H1 (cell line): ENCODE measurements around the gene HS2ST1. TPM values are rescaled to one million over a fixed set of nuclear protein-coding genes. Genes with fewer than 3 reads are reported as not detected.

Experiments
- CTCF ChIA-PET: fragments of 300-600 bp; sonication (Branson Sonifier 250); formaldehyde crosslinking; loops from one replicate; lab custom pipeline; 2021; ENCODE audit not compliant: partially characterized antibody; lab: Charles Lee
- POLR2A ChIA-PET: fragments of 300-600 bp; sonication (Branson Sonifier 250); formaldehyde crosslinking; loops from one replicate; lab custom pipeline; 2021; ENCODE audit warnings: inconsistent platforms; ENCODE audit not compliant: partially characterized antibody; lab: Charles Lee
- DNase-seq, 2 experiments: peaks; one replicate each; pipeline versions ENCODE4 v3.0.0 to v3.0.0-alpha.2; 2010 to 2022; ENCODE audit warnings: low spot score in 2 of 2, low read depth in 1 of 2, mixed read lengths in 1 of 2
- FAIRE-seq: peaks from 2 replicates; lab custom pipeline; 2011; peaks lifted over from hg19 to GRCh38; lab: Jason Lieb, UNC
- H2AFZ ChIP-seq: 2 replicates; pipeline ENCODE4 v1.8.1; 2012; ENCODE audit warnings: low read length, inconsistent platforms
- H2AK5ac ChIP-seq: 2 replicates; pipeline ENCODE4 v1.6.1; 2013; ENCODE audit warnings: low read depth, low read length
- H2BK120ac ChIP-seq: replicated peaks from 2 replicates; pipeline ENCODE3; 2013; ENCODE audit warnings: low read depth, low read length, inconsistent platforms
- H2BK12ac ChIP-seq: 2 replicates; pipeline ENCODE4 v1.6.1; 2013; ENCODE audit warnings: low read depth, low read length
- H2BK15ac ChIP-seq: 2 replicates; pipeline ENCODE4 v1.6.1; 2013; ENCODE audit warnings: low read length
- H2BK20ac ChIP-seq: 2 replicates; pipeline ENCODE4 v1.6.1; 2013; ENCODE audit warnings: low read length
- H2BK5ac ChIP-seq: 2 replicates; pipeline ENCODE4 v1.6.1; 2013; ENCODE audit warnings: low read depth, low read length
- H3K14ac ChIP-seq: 2 replicates; pipeline ENCODE4 v1.6.1; 2013; ENCODE audit warnings: inconsistent platforms; ENCODE audit not compliant: insufficient read length
- H3K18ac ChIP-seq: 2 replicates; pipeline ENCODE4 v1.6.1; 2013; ENCODE audit warnings: low read length; ENCODE audit errors: extremely low read depth
- H3K23ac ChIP-seq: 2 replicates; pipeline ENCODE4 v1.6.1; 2013; ENCODE audit warnings: inconsistent platforms; ENCODE audit not compliant: insufficient read length
- H3K23me2 ChIP-seq: 2 replicates; pipeline ENCODE4 v1.6.1; 2013; ENCODE audit warnings: low read depth, low read length
- H3K27ac ChIP-seq: 2 replicates; pipeline ENCODE4 v1.6.1; 2011; ENCODE audit warnings: low read depth, low read length, inconsistent platforms
- H3K27me3 ChIP-seq, 4 experiments: replicated peaks in 1 of 4; 1 replicate in 1 of 4; 2 replicates in 3 of 4; pipeline versions ENCODE4 v1.6.1 to v1.8.1; 2011 to 2013; ENCODE audit warnings: low read length in 3 of 4, mild to moderate bottlenecking in 3 of 4, inconsistent platforms in 2 of 4, mixed read lengths in 2 of 4, moderate library complexity in 1 of 4; ENCODE audit not compliant: control insufficient read depth in 3 of 4, insufficient read depth in 3 of 4; ENCODE audit errors: extremely low read depth in 1 of 4
- H3K36me3 ChIP-seq, 4 experiments: 2 replicates each; pipeline versions ENCODE4 v1.6.1 to v1.8.1; 2011 to 2013; ENCODE audit warnings: mild to moderate bottlenecking in 4 of 4, low read length in 3 of 4, moderate library complexity in 2 of 4, control low read depth in 1 of 4, inconsistent platforms in 1 of 4; ENCODE audit not compliant: insufficient read depth in 4 of 4, control insufficient read depth in 2 of 4
- H3K4ac ChIP-seq: replicated peaks from 2 replicates; pipeline ENCODE3; 2013; ENCODE audit warnings: low read length, low read depth, mixed read lengths, inconsistent platforms; ENCODE audit not compliant: insufficient read length
- H3K4me1 ChIP-seq, 4 experiments: replicated peaks in 1 of 4; 1 replicate in 1 of 4; 2 replicates in 3 of 4; pipeline versions ENCODE4 v1.6.1 to v1.8.1; 2011 to 2013; ENCODE audit warnings: low read length in 3 of 4, inconsistent platforms in 2 of 4, mixed read lengths in 1 of 4; ENCODE audit not compliant: insufficient read depth in 4 of 4, control insufficient read depth in 3 of 4
- H3K4me2 ChIP-seq, 2 experiments: 2 replicates each; pipeline versions ENCODE4 v1.6.1 to v1.8.1; 2011 to 2013; ENCODE audit warnings: low read depth in 2 of 2, low read length in 2 of 2, control low read depth in 1 of 2, inconsistent platforms in 1 of 2, mild to moderate bottlenecking in 1 of 2; ENCODE audit not compliant: insufficient read depth in 1 of 2
- H3K4me3 ChIP-seq, 4 experiments: fragments of 200-600, 300-600 bp in 1 of 4; sonication (generic), shearing (Covaris generic), sonication (Bioruptor Twin) in 1 of 4; 2 replicates each; pipeline versions ENCODE4 v1.5.1 to v1.8.1; 2011 to 2016; ENCODE audit warnings: low read length in 4 of 4, low read depth in 3 of 4, control low read depth in 2 of 4, inconsistent platforms in 2 of 4, mild to moderate bottlenecking in 2 of 4, mixed read lengths in 1 of 4, moderate library complexity in 1 of 4; ENCODE audit not compliant: insufficient read depth in 2 of 4; ENCODE audit errors: extremely low read depth in 1 of 4
- H3K56ac ChIP-seq: replicated peaks from 2 replicates; pipeline ENCODE3; 2013; ENCODE audit warnings: low read depth, mild to moderate bottlenecking, mixed read lengths, low read length, inconsistent platforms; ENCODE audit not compliant: insufficient read length
- H3K79me1 ChIP-seq: 2 replicates; pipeline ENCODE4 v1.6.1; 2013; ENCODE audit warnings: low read depth, low read length, control low read depth
- H3K79me2 ChIP-seq, 2 experiments: 2 replicates each; pipeline versions ENCODE4 v1.6.1 to v1.8.1; 2012 to 2013; ENCODE audit warnings: low read length in 2 of 2, mild to moderate bottlenecking in 2 of 2, inconsistent platforms in 1 of 2; ENCODE audit not compliant: insufficient read depth in 2 of 2, control insufficient read depth in 1 of 2
- H3K9ac ChIP-seq, 4 experiments: replicated peaks in 1 of 4; 1 replicate in 1 of 4; 2 replicates in 3 of 4; pipeline versions ENCODE4 v1.6.1 to v1.8.1; 2011 to 2013; ENCODE audit warnings: low read depth in 3 of 4, low read length in 3 of 4, control low read depth in 2 of 4, mild to moderate bottlenecking in 2 of 4, moderate library complexity in 2 of 4, inconsistent platforms in 1 of 4; ENCODE audit errors: extremely low read depth in 1 of 4
- H3K9me3 ChIP-seq, 2 experiments: 2 replicates each; pipeline versions ENCODE4 v1.6.1 to v1.8.1; 2012 to 2013; ENCODE audit warnings: mild to moderate bottlenecking in 2 of 2, moderate library complexity in 2 of 2, control low read depth in 1 of 2, inconsistent platforms in 1 of 2, low read depth in 1 of 2, low read length in 1 of 2, mixed read lengths in 1 of 2; ENCODE audit not compliant: insufficient read depth in 2 of 2
- H4K20me1 ChIP-seq, 2 experiments: replicated peaks in 1 of 2; 2 replicates each; pipeline versions ENCODE3 to v1.8.1; 2011 to 2013; ENCODE audit warnings: inconsistent platforms in 2 of 2, low read length in 2 of 2, mild to moderate bottlenecking in 1 of 2; ENCODE audit not compliant: insufficient read depth in 2 of 2, control insufficient read depth in 1 of 2
- H4K5ac ChIP-seq: 2 replicates; pipeline ENCODE4 v1.6.1; 2013; ENCODE audit warnings: low read length, low read depth, mixed read lengths, inconsistent platforms; ENCODE audit not compliant: insufficient read length
- H4K8ac ChIP-seq: 2 replicates; pipeline ENCODE4 v1.8.0; 2013; ENCODE audit warnings: mild to moderate bottlenecking, moderate library complexity, low read length, inconsistent platforms; ENCODE audit not compliant: insufficient read depth; ENCODE audit errors: extremely low read depth
- H4K91ac ChIP-seq: replicated peaks from 2 replicates; pipeline ENCODE3; 2013; ENCODE audit warnings: low read length, mixed read lengths, inconsistent platforms; ENCODE audit not compliant: insufficient read length
- HDAC6 ChIP-seq: IDR thresholded peaks from one replicate; pipeline ENCODE4 v1.7.1; 2012; ENCODE audit warnings: low read depth, mild to moderate bottlenecking, inconsistent platforms, low read length, moderate library complexity
- KDM1A ChIP-seq: fragments of 200-600, 300-600 bp; sonication (generic); IDR thresholded peaks from 2 replicates; pipeline ENCODE4 v1.7.1; 2016; ENCODE audit warnings: mild to moderate bottlenecking, low read length, borderline replicate concordance
- KDM5A ChIP-seq: fragments of 200-600 bp; IDR thresholded peaks from 2 replicates; pipeline ENCODE4 v1.7.1; 2012; ENCODE audit warnings: mild to moderate bottlenecking, low read length, inconsistent platforms, mixed read lengths
- PHF8 ChIP-seq: fragments of 200-600 bp; sonication (generic); conservative IDR thresholded peaks from 2 replicates; pipeline ENCODE4 v1.7.1; 2012; ENCODE audit warnings: low read depth, mild to moderate bottlenecking, inconsistent platforms, low read length, moderate library complexity
- RXRA ChIP-seq: IDR thresholded peaks from 2 replicates; pipeline ENCODE4 v1.6.1; 2011; ENCODE audit warnings: low read depth, mild to moderate bottlenecking, low read length, moderate library complexity; ENCODE audit not compliant: insufficient read depth
- SAP30 ChIP-seq: fragments of 300-600 bp; sonication (generic); IDR thresholded peaks from 2 replicates; pipeline ENCODE4 v1.7.1; 2012; ENCODE audit warnings: low read length, moderate library complexity, mild to moderate bottlenecking, inconsistent platforms; ENCODE audit not compliant: insufficient read depth, insufficient replicate concordance
- SIX5 ChIP-seq: IDR thresholded peaks from 2 replicates; pipeline ENCODE4 v1.6.1; 2011; ENCODE audit warnings: mild to moderate bottlenecking, low read depth, low read length
- SP2 ChIP-seq: IDR thresholded peaks from 2 replicates; pipeline ENCODE4 v1.6.1; 2012; ENCODE audit warnings: mild to moderate bottlenecking, low read length, inconsistent platforms
- SP4 ChIP-seq: IDR thresholded peaks from 2 replicates; pipeline ENCODE4 v1.6.1; 2012; ENCODE audit warnings: low read length, inconsistent platforms
- SRF ChIP-seq: IDR thresholded peaks from 2 replicates; pipeline ENCODE4 v1.6.1; 2011; ENCODE audit warnings: mild to moderate bottlenecking, low read depth, low read length, moderate library complexity
- ZNF274 ChIP-seq: IDR thresholded peaks from 2 replicates; pipeline ENCODE4 v1.7.0; 2012; ENCODE audit warnings: low read length, borderline replicate concordance; ENCODE audit errors: extremely low read depth
- WGBS, 2 experiments: shearing (Covaris generic) in 1 of 2; methylation state at CpG; one replicate each; pipeline versions ENCODE4 v1.1.6 to v1.1.7; 2013 to 2015; ENCODE audit warnings: low lambda C conversion rate in 2 of 2, mixed read lengths in 2 of 2, inconsistent platforms in 1 of 2, low coverage in 1 of 2, missing lambda C conversion rate in 1 of 2; ENCODE audit not compliant: insufficient replicate concordance in 2 of 2, insufficient coverage in 1 of 2, insufficient read length in 1 of 2; ENCODE audit errors: extremely low coverage in 1 of 2, missing lambda C conversion rate in 1 of 2; 5-methylcytosine and 5-hydroxymethylcytosine counted together
- polyA plus RNA-seq, 7 experiments: library from polyadenylated mRNA; depleted of rRNA in 3 of 7; stranded (reverse) in 5 of 7; unstranded in 2 of 7; fragments of >200 nt in 5 of 7; fragments of 200-250 nt in 2 of 7; gene quantifications; 1 replicate in 5 of 7; 2 replicates in 1 of 7; 4 replicates in 1 of 7; pipeline versions ENCODE4 v1.2.1 to v1.2.3, GENCODE V29; 2011 to 2013; ENCODE audit warnings: missing spikeins in 2 of 7, mixed read lengths in 2 of 7
- total RNA-seq: library from RNA; stranded (reverse); fragmentation: NEBNext Ultra II Directional; extraction: Animal tissue kit (Norgen Biotek cat#: 25700); gene quantifications from 2 replicates; pipeline ENCODE4 v1.2.1, GENCODE V29; 2021
- TF ChIP-seq, protein P1 (sequence below), 3 experiments: IDR thresholded peaks; 1 replicate in 2 of 3; 2 replicates in 1 of 3; pipeline versions ENCODE4 v1.5.1 to v1.6.1; 2011; ENCODE audit warnings: low read length in 3 of 3, mild to moderate bottlenecking in 3 of 3, inconsistent platforms in 2 of 3, low read depth in 1 of 3, moderate library complexity in 1 of 3; ENCODE audit not compliant: insufficient read depth in 1 of 3; ENCODE audit errors: control extremely low read depth in 1 of 3

HS2ST1 gene
- total and polyA plus RNA-seq, 2 of the 8 experiments (the other 6 are each of a cell fraction or from before 2014, with no cell fraction given) = 5.2 to 28.3 TPM

DNA sequence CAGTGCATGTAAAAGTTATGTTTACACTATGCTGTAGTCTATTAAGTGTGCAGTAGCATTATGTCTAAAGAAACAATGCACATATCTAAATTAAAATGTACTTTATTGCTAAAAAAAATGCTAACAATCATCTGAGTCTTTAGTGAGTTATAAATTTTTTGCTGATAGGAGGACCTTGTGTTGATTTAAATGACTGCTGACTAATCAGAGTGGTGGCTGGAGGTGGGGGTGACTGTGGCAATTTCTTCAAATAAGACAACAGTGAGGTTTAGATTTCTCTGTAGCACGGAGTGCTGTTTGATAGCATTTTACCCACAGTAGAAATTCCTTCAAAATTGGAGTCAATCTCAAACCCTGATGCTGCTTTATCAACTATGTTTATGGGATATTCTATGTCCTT lies 37.0 kb downstream of the HS2ST1 start:
- H4K8ac ChIP-seq = no peak overlapping the region
- H3K4me2 ChIP-seq = no peak overlapping the region
- H2BK12ac ChIP-seq = no peak overlapping the region
- H2BK15ac ChIP-seq = no peak overlapping the region
- FAIRE-seq (no peak), DNase-seq (no peak)
- no peak overlapping the region for H2AFZ ChIP-seq
- H4K20me1 ChIP-seq = peaks cover 0 to 1% of the 10 kb centered on the region in 2 experiments
- CTCF ChIA-PET = no interaction called here
- no peak overlapping the region for H2BK120ac ChIP-seq
- H3K23ac ChIP-seq = no peak overlapping the region
- no peaks in the 10 kb centered on the region for H3K23me2 ChIP-seq
- no peaks in the 10 kb centered on the region for H3K27me3 ChIP-seq
- H3K36me3 ChIP-seq = no peaks in the 10 kb centered on the region
- no peak overlapping the region for H3K9ac ChIP-seq
- 83% methylated on average over 1 of the region's 1 CpG; no CpG with 5 or more reads in 1 of the 2 experiments for WGBS, 2 experiments
- H3K4ac ChIP-seq = no peak overlapping the region
- H2BK20ac ChIP-seq = no peak overlapping the region
- POLR2A ChIA-PET = no interaction called here
- H3K79me2 ChIP-seq = peaks cover 3 to 95% of the 10 kb centered on the region in 2 experiments; a peak in 3 of 4 replicates
- H3K27ac ChIP-seq = no peak overlapping the region
- no peak overlapping the region for H3K18ac ChIP-seq
- H3K4me1 ChIP-seq = peaks cover 0 to 10% (median 4%) of the 10 kb centered on the region in 4 experiments; a peak in 4 of 7 replicates
- H3K9me3 ChIP-seq = peaks cover 0 to 2% of the 10 kb centered on the region in 2 experiments; a peak in 1 of 4 replicates
- peaks cover 2% of the 10 kb centered on the region; the same call in 1 of the 2 replicates for H3K79me1 ChIP-seq
- H3K56ac ChIP-seq = no peak overlapping the region
- H2BK5ac ChIP-seq = no peak overlapping the region
- no peak overlapping the region for H2AK5ac ChIP-seq
- no peak overlapping the region for H3K14ac ChIP-seq
- no peak overlapping the region for H3K4me3 ChIP-seq
- no peak overlapping the region for H4K91ac ChIP-seq
- H4K5ac ChIP-seq = no peak overlapping the region
- TF ChIP-seq, protein P1, sequence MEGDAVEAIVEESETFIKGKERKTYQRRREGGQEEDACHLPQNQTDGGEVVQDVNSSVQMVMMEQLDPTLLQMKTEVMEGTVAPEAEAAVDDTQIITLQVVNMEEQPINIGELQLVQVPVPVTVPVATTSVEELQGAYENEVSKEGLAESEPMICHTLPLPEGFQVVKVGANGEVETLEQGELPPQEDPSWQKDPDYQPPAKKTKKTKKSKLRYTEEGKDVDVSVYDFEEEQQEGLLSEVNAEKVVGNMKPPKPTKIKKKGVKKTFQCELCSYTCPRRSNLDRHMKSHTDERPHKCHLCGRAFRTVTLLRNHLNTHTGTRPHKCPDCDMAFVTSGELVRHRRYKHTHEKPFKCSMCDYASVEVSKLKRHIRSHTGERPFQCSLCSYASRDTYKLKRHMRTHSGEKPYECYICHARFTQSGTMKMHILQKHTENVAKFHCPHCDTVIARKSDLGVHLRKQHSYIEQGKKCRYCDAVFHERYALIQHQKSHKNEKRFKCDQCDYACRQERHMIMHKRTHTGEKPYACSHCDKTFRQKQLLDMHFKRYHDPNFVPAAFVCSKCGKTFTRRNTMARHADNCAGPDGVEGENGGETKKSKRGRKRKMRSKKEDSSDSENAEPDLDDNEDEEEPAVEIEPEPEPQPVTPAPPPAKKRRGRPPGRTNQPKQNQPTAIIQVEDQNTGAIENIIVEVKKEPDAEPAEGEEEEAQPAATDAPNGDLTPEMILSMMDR (IDR thresholded peaks at IDR 0.05; ENCODE audit: control extremely low read depth in 1 of 3, insufficient read depth in 1 of 3, low read depth in 1 of 3, low read length in 3 of 3) = no peak
- no peak for TF ChIP-seq KDM1A
- no peak for TF ChIP-seq SP4
- TF ChIP-seq ZNF274 = no peak
- no peak for TF ChIP-seq RXRA
- no peak for TF ChIP-seq KDM5A
- no peak for TF ChIP-seq PHF8
- TF ChIP-seq SAP30 = no peak
- no peak for TF ChIP-seq SP2
- TF ChIP-seq SIX5 = no peak
- TF ChIP-seq HDAC6 = no peak
- no peak for TF ChIP-seq SRF
